Suprapubic skin (tissue), 4 donors: Measurements from ENCODE around the gene RAET1E. TPM values are rescaled to one million over a fixed set of nuclear protein-coding genes. Genes with fewer than 3 reads are reported as not detected.

Experiments
- DNase-seq, 2 donors: peaks; one replicate each; pipeline ENCODE4 v3.0.0-alpha.2; 2019; ENCODE audit warnings: low spot score in 2 of 2
- H3K27ac ChIP-seq: fragments of 200-600 bp; sonication (generic); one replicate; pipeline ENCODE4 v1.5.1; 2019
- H3K27me3 ChIP-seq: fragments of 200-600 bp; sonication (generic); one replicate; pipeline ENCODE4 v1.5.1; 2019
- H3K36me3 ChIP-seq: fragments of 200-600 bp; sonication (generic); one replicate; pipeline ENCODE4 v1.5.1; 2019
- H3K4me1 ChIP-seq: fragments of 200-600 bp; sonication (generic); one replicate; pipeline ENCODE4 v1.5.1; 2019
- H3K4me3 ChIP-seq: fragments of 200-600 bp; sonication (generic); one replicate; pipeline ENCODE4 v1.5.1; 2019; ENCODE audit warnings: mild to moderate bottlenecking
- H3K9me3 ChIP-seq: fragments of 200-600 bp; sonication (generic); one replicate; pipeline ENCODE4 v1.5.1; 2019
- CTCF ChIP-seq, 2 donors: fragments of 200-600 bp in 1 of 2; fragments of 450-650 bp in 1 of 2; sonication (generic) in 1 of 2; IDR thresholded peaks; one replicate each; pipeline ENCODE4 v1.5.1; 2016 to 2019; ENCODE audit warnings: antibody characterized with exemption in 2 of 2, mild to moderate bottlenecking in 1 of 2, moderate library complexity in 1 of 2
- EP300 ChIP-seq: sonication (generic); formaldehyde crosslinking; IDR thresholded peaks from one replicate; pipeline ENCODE4 v1.6.1; 2017; ENCODE audit warnings: antibody characterized with exemption
- POLR2A ChIP-seq, 2 donors: fragments of 450-650 bp; IDR thresholded peaks; one replicate each; pipeline ENCODE4 v1.6.1; 2017; ENCODE audit warnings: antibody characterized with exemption in 2 of 2, mild to moderate bottlenecking in 2 of 2, moderate library complexity in 2 of 2
- POLR2AphosphoS5 ChIP-seq, 3 donors: sonication (generic); formaldehyde crosslinking; IDR thresholded peaks; one replicate each; pipeline ENCODE4 v1.6.1; 2017; ENCODE audit warnings: antibody characterized with exemption in 3 of 3
- WGBS: methylation state at CpG from one replicate; pipeline ENCODE4 v1.1.5; 2018; 5-methylcytosine and 5-hydroxymethylcytosine counted together
- total RNA-seq, 4 donors: library from RNA; depleted of rRNA; stranded (reverse); fragments of >200 nt; gene quantifications; one replicate each; pipeline ENCODE4 v1.1.0, GENCODE V29; 2016

The RAET1E gene
- total RNA-seq, 4 donors from 2014 or later: 14.4 to 46.8 (median 22.8) TPM

GRCh38 chr6:149941583-149942460, 43.9 kb upstream of the RAET1E start, which contains the start of gene ULBP2:
ULBP2 (plus strand) TSS chr6:149942014; CDS start chr6:149942073, 59 bp downstream.
- DNase-seq: peak; percentile 87 to 91
- no peaks in the 10 kb centered on the region for H3K36me3 ChIP-seq
- H3K4me3 ChIP-seq: peak within 1 kb of the TSS; percentile 46
- H3K27me3 ChIP-seq: peaks cover 55% of the 10 kb centered on the region
- WGBS: 1% methylated on average over 55 of the region's 62 CpGs
- H3K9me3 ChIP-seq: no peaks in the 10 kb centered on the region
- H3K27ac ChIP-seq: no peak within 1 kb of the TSS
- peaks cover 29% of the 10 kb centered on the region for H3K4me1 ChIP-seq
- no peak for TF ChIP-seq EP300
- TF ChIP-seq CTCF (IDR thresholded peaks at IDR 0.05): no peak
- TF ChIP-seq POLR2A (IDR thresholded peaks at IDR 0.05): no peak
- no peak for TF ChIP-seq POLR2AphosphoS5 (IDR thresholded peaks at IDR 0.05)

GRCh38 chr6:149940672-149940982, 42.7 kb upstream of the RAET1E start:
- no peak overlapping the region for H3K4me3 ChIP-seq
- H3K27ac ChIP-seq: no peak overlapping the region
- no peaks in the 10 kb centered on the region for H3K36me3 ChIP-seq
- no peaks in the 10 kb centered on the region for H3K9me3 ChIP-seq
- DNase-seq: peak in 1 of 2 donors; percentile 38
- peaks cover 29% of the 10 kb centered on the region for H3K4me1 ChIP-seq
- peaks cover 67% of the 10 kb centered on the region for H3K27me3 ChIP-seq
- TF ChIP-seq POLR2AphosphoS5 (IDR thresholded peaks at IDR 0.05): no peak
- no peak for TF ChIP-seq POLR2A (IDR thresholded peaks at IDR 0.05)
- no peak for TF ChIP-seq CTCF (IDR thresholded peaks at IDR 0.05)
- no peak for TF ChIP-seq EP300
- 53% methylated on average over 6 of the region's 6 CpGs for WGBS

- no peaks in the 10 kb centered on the region for H3K36me3 ChIP-seq
- peaks cover 29% of the 10 kb centered on the region for H3K4me1 ChIP-seq
- H3K9me3 ChIP-seq: no peaks in the 10 kb centered on the region
- no peak for TF ChIP-seq CTCF (IDR thresholded peaks at IDR 0.05)
- no peak for TF ChIP-seq EP300
- TF ChIP-seq POLR2AphosphoS5 (IDR thresholded peaks at IDR 0.05): no peak
- no peak for TF ChIP-seq POLR2A (IDR thresholded peaks at IDR 0.05)
- 31% methylated on average over 6 of the region's 6 CpGs for WGBS
- no peak overlapping the region for H3K27ac ChIP-seq
- no peak for DNase-seq
- H3K27me3 ChIP-seq: peaks cover 72% of the 10 kb centered on the region
- H3K4me3 ChIP-seq: no peak overlapping the region
These were observed 42.2 kb upstream of the RAET1E start for GRCh38 chr6:149939909-149940671.

- H3K27me3 ChIP-seq: peaks cover 80% of the 10 kb centered on the region
- H3K9me3 ChIP-seq: no peaks in the 10 kb centered on the region
- peaks cover 29% of the 10 kb centered on the region for H3K4me1 ChIP-seq
- no peak overlapping the region for H3K4me3 ChIP-seq
- no peak for DNase-seq
- 36% methylated on average over 5 of the region's 5 CpGs for WGBS
- H3K27ac ChIP-seq: no peak overlapping the region
- no peak for TF ChIP-seq CTCF (IDR thresholded peaks at IDR 0.05)
- H3K36me3 ChIP-seq: no peaks in the 10 kb centered on the region
These were observed 41.4 kb upstream of the RAET1E start for GRCh38 chr6:149939356-149939648.
